IMR-90 (cell line): ENCODE data around the gene COL8A1. TPM values are rescaled to one million over a fixed set of nuclear protein-coding genes. Genes with fewer than 3 reads are reported as not detected.
"Not testable (repeated sequence)": the region's sequence is repeated elsewhere in the genome, so short reads cannot be mapped to it uniquely, and the experiment has no call there.

Source experiments
- ATAC-seq: fragments of 200-7000 bp; cut with Tn5 transposase; 2 replicates; pipeline ENCODE4 v1.9.1; 2020; ENCODE audit warnings: low read depth, mild to moderate bottlenecking, moderate library complexity
- BruUV-seq: library from RNA; stranded (reverse); fragments of 400-500 nt; replicated peaks from 2 replicates; lab custom pipeline; 2021; lab: Mats Ljungman, UMichigan
- CTCF ChIA-PET: fragments of 300-600 bp; formaldehyde crosslinking; extraction: SDS; loops from one replicate; lab custom pipeline; 2021; ENCODE audit warnings: antibody characterized with exemption; lab: Yijun Ruan, JAX
- POLR2A ChIA-PET: fragments of 300-600 bp; sonication (Branson Sonifier 250); formaldehyde crosslinking; loops from one replicate; lab custom pipeline; 2022; ENCODE audit warnings: antibody characterized with exemption; ENCODE audit not compliant: unreplicated experiment; lab: Charles Lee
- DNase-seq: peaks from one replicate; pipeline ENCODE4 v3.0.0; 2013
- H2AFZ ChIP-seq: replicated peaks from 2 replicates; pipeline ENCODE3; 2013; ENCODE audit warnings: low read length, mild to moderate bottlenecking; ENCODE audit not compliant: poor library complexity
- H2AK5ac ChIP-seq: 2 replicates; pipeline ENCODE4 v1.6.1; 2013; ENCODE audit warnings: low read depth, low read length, inconsistent platforms
- H2AK9ac ChIP-seq: replicated peaks from 2 replicates; pipeline ENCODE3; 2013; ENCODE audit warnings: mild to moderate bottlenecking, low read depth, low read length, moderate library complexity; ENCODE audit not compliant: poor library complexity
- H2BK120ac ChIP-seq: 2 replicates; pipeline ENCODE4 v1.6.1; 2013; ENCODE audit warnings: low read depth, low read length, inconsistent platforms
- H2BK15ac ChIP-seq: 3 replicates; pipeline ENCODE4 v1.6.1; 2013; ENCODE audit warnings: low read depth, low read length, inconsistent platforms
- H2BK20ac ChIP-seq: 2 replicates; pipeline ENCODE4 v1.6.1; 2013; ENCODE audit warnings: low read depth, mild to moderate bottlenecking, inconsistent platforms, low read length, moderate library complexity
- H2BK5ac ChIP-seq: 2 replicates; pipeline ENCODE4 v1.6.1; 2013; ENCODE audit warnings: mild to moderate bottlenecking, low read depth, low read length, inconsistent platforms; ENCODE audit not compliant: poor library complexity, severe bottlenecking
- H3K14ac ChIP-seq: replicated peaks from 2 replicates; pipeline ENCODE4 v1.6.1; 2013; ENCODE audit warnings: low read depth, low read length, inconsistent platforms
- H3K18ac ChIP-seq: 2 replicates; pipeline ENCODE4 v1.6.1; 2013; ENCODE audit warnings: low read depth, low read length, control low read depth
- H3K23ac ChIP-seq: 2 replicates; pipeline ENCODE4 v1.6.1; 2013; ENCODE audit warnings: low read depth, low read length, inconsistent platforms
- H3K27ac ChIP-seq: 2 replicates; pipeline ENCODE4 v1.5.1; 2013; ENCODE audit warnings: mild to moderate bottlenecking, control low read depth, low read length; ENCODE audit not compliant: insufficient read depth
- H3K27me3 ChIP-seq: 2 replicates; pipeline ENCODE4 v1.6.1; 2013; ENCODE audit warnings: low read length; ENCODE audit not compliant: control insufficient read depth, insufficient read depth
- H3K36me3 ChIP-seq: 2 replicates; pipeline ENCODE4 v1.6.1; 2013; ENCODE audit warnings: low read length, mixed read lengths; ENCODE audit not compliant: control insufficient read depth, insufficient read depth
- H3K4ac ChIP-seq: 2 replicates; pipeline ENCODE4 v1.6.1; 2013; ENCODE audit warnings: low read depth, low read length, inconsistent platforms
- H3K4me1 ChIP-seq: 2 replicates; pipeline ENCODE4 v1.6.1; 2013; ENCODE audit warnings: low read length, mixed read lengths; ENCODE audit not compliant: control insufficient read depth, insufficient read depth
- H3K4me2 ChIP-seq: 2 replicates; pipeline ENCODE4 v1.6.1; 2013; ENCODE audit warnings: low read depth, mild to moderate bottlenecking, control low read depth, low read length, moderate library complexity
- H3K4me3 ChIP-seq: 2 replicates; pipeline ENCODE4 v1.5.1; 2013; ENCODE audit warnings: low read depth, mild to moderate bottlenecking, control low read depth, low read length, moderate library complexity; ENCODE audit not compliant: insufficient read depth
- H3K56ac ChIP-seq: 2 replicates; pipeline ENCODE4 v1.6.1; 2013; ENCODE audit warnings: low read length, inconsistent platforms; ENCODE audit not compliant: insufficient read depth; ENCODE audit errors: extremely low read depth
- H3K79me1 ChIP-seq, 2 experiments: 2 replicates each; pipeline ENCODE4 v1.6.1; 2013; ENCODE audit warnings: low read length in 2 of 2, inconsistent platforms in 1 of 2, low read depth in 1 of 2
- H3K9ac ChIP-seq: 2 replicates; pipeline ENCODE4 v1.6.1; 2013; ENCODE audit warnings: low read depth, low read length, control low read depth
- H3K9me1 ChIP-seq: 2 replicates; pipeline ENCODE4 v1.6.1; 2013; ENCODE audit warnings: low read length, inconsistent platforms; ENCODE audit not compliant: insufficient read depth
- H3K9me3 ChIP-seq: 2 replicates; pipeline ENCODE4 v1.6.1; 2013; ENCODE audit warnings: low read length; ENCODE audit not compliant: control insufficient read depth, insufficient read depth
- H4K20me1 ChIP-seq: 2 replicates; pipeline ENCODE4 v1.6.1; 2013; ENCODE audit warnings: low read length, inconsistent platforms; ENCODE audit not compliant: insufficient read depth
- H4K5ac ChIP-seq: 2 replicates; pipeline ENCODE4 v1.6.1; 2013; ENCODE audit warnings: mild to moderate bottlenecking, low read depth, low read length, control low read depth
- H4K8ac ChIP-seq, 2 experiments: 2 replicates each; pipeline ENCODE4 v1.6.1; 2013; ENCODE audit warnings: low read depth in 2 of 2, low read length in 2 of 2, control low read depth in 1 of 2, inconsistent platforms in 1 of 2
- H4K91ac ChIP-seq: 2 replicates; pipeline ENCODE4 v1.6.1; 2013; ENCODE audit warnings: low read depth, low read length, inconsistent platforms; ENCODE audit not compliant: insufficient read depth
- CHD1 ChIP-seq: IDR thresholded peaks from 2 replicates; pipeline ENCODE4 v1.6.1; 2012; ENCODE audit warnings: low read depth, low read length, improper control_type of control experiment
- FOS ChIP-seq: fragments of 150-350 bp; IDR thresholded peaks from 2 replicates; pipeline ENCODE4 v1.6.1; 2016; ENCODE audit warnings: low read depth, low read length
- WGBS, 2 experiments: methylation state at CpG; one replicate each; pipeline versions ENCODE4 v1.1.5 to v1.1.7; 2013; ENCODE audit warnings: missing lambda C conversion rate in 2 of 2; ENCODE audit not compliant: insufficient read length in 1 of 2; ENCODE audit errors: extremely low coverage in 2 of 2; 5-methylcytosine and 5-hydroxymethylcytosine counted together
- dilution Hi-C: fragments of 300-500 bp; cut with HindIII; formaldehyde crosslinking; loops from one replicate; pipeline ENCODE4 v1.14.3; 2018; ENCODE audit warnings: low sequenced_read_pairs; ENCODE audit not compliant: unreplicated experiment
- in situ Hi-C: fragments of 300-500 bp; cut with MboI; formaldehyde crosslinking; loops from 3 replicates; pipeline ENCODE4 v1.14.3; 2019; ENCODE audit warnings: low sequenced_read_pairs, inconsistent platforms, mixed read lengths
- intact Hi-C: fragments of 100-400 bp; cut with micrococcal nuclease; formaldehyde crosslinking; loops from 2 replicates; pipeline ENCODE4 v1.10.0; 2022
- polyA plus RNA-seq, 3 experiments: library from polyadenylated mRNA; depleted of rRNA; stranded (reverse); fragments of >200 nt; gene quantifications; 2 replicates each; pipeline ENCODE4 v1.2.3, GENCODE V29; 2012; ENCODE audit warnings: low replicate concordance in 1 of 3
- total RNA-seq: library from RNA; depleted of rRNA; stranded (reverse); fragments of >200 nt; gene quantifications from 2 replicates; pipeline ENCODE4 v1.2.3, GENCODE V29; 2012
- TF ChIP-seq, protein P1 (sequence below): conservative IDR thresholded peaks from 2 replicates; pipeline ENCODE4 v1.5.1; 2012; ENCODE audit warnings: mild to moderate bottlenecking, low read depth, low read length, improper control_type of control experiment

The COL8A1 gene
- total and polyA plus RNA-seq, 2 of the 4 experiments (the other 2 are of a cell fraction), result 119 to 151 TPM

DNA sequence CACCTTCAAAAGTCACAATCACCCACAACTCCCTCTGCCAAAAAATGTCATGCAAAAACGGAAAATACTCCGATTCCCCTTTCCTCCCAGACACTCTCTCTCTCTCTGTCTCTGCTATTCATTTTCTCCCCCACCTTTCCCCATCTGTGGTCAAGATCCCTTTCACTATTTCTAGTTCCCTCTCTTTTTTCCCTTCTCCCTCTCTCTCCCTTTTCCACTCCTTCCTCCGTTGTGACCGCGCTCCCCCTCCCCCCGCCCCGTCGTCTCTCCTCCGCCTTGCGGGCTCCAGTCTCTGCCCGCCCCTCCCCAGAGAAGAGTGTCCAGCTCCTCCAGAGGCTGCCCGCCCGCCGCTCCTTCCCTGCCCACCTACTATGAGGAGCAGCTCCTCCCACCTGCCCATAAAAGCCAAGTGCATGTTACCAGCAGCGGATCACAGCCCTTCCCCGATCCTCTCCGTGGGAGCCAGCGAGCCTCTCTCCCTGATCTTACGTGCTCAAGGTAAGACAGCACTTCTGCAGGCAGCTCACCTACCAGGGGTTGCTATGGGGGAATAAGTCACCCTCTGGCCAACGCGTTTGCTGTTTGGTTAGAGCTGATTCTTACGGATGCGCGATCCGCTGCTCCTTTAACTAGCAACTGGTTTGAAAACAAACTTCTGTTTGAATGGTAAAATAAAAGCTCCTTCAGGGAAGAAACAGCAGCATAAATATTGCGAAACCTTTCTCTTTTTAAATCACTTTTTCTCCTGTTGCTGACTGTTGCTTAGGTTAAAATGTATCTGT, at the start of gene COL8A1 (continued):
- TF ChIP-seq, protein P1, sequence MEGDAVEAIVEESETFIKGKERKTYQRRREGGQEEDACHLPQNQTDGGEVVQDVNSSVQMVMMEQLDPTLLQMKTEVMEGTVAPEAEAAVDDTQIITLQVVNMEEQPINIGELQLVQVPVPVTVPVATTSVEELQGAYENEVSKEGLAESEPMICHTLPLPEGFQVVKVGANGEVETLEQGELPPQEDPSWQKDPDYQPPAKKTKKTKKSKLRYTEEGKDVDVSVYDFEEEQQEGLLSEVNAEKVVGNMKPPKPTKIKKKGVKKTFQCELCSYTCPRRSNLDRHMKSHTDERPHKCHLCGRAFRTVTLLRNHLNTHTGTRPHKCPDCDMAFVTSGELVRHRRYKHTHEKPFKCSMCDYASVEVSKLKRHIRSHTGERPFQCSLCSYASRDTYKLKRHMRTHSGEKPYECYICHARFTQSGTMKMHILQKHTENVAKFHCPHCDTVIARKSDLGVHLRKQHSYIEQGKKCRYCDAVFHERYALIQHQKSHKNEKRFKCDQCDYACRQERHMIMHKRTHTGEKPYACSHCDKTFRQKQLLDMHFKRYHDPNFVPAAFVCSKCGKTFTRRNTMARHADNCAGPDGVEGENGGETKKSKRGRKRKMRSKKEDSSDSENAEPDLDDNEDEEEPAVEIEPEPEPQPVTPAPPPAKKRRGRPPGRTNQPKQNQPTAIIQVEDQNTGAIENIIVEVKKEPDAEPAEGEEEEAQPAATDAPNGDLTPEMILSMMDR, result no peak
- TF ChIP-seq CHD1, result no peak
- TF ChIP-seq FOS, result no peak

- H2BK20ac ChIP-seq, H3K4me1 ChIP-seq, DNase-seq, H3K18ac ChIP-seq, H3K4ac ChIP-seq, H3K4me2 ChIP-seq, CTCF ChIA-PET, H4K20me1 ChIP-seq, H2BK15ac ChIP-seq, H3K27ac ChIP-seq, H3K79me1 ChIP-seq, H3K27me3 ChIP-seq, H3K9ac ChIP-seq, H2AK5ac ChIP-seq, H3K4me3 ChIP-seq, intact Hi-C loops, H3K36me3 ChIP-seq, H3K23ac ChIP-seq, H2AFZ ChIP-seq, H2BK5ac ChIP-seq, H3K14ac ChIP-seq, H4K8ac ChIP-seq, H4K5ac ChIP-seq, H2BK120ac ChIP-seq, H3K56ac ChIP-seq, BruUV-seq, dilution Hi-C loops, H2AK9ac ChIP-seq, H3K9me3 ChIP-seq, H3K9me1 ChIP-seq, ATAC-seq, H4K91ac ChIP-seq, POLR2A ChIA-PET, in situ Hi-C loops: not testable (repeated sequence)
- WGBS, 2 experiments, result 63% methylated on average over 4 of the region's 4 CpGs; no CpG with 5 or more reads in 1 of the 2 experiments
Observed at GRCh38 chr3:99589168-99589567, 49.2 kb upstream of the COL8A1 start.
